HepG2 (cell line): ENCODE results near the gene ACSS1. TPM values are rescaled to one million over a fixed set of nuclear protein-coding genes. Genes with fewer than 3 reads are reported as not detected.

Experiments
- DPF2 ChIP-seq: sonication (generic); formaldehyde crosslinking; IDR thresholded peaks from 2 replicates; pipeline ENCODE4 v1.4.0; 2020; ENCODE audit warnings: mild to moderate bottlenecking, low read depth, missing genetic modification reagents, borderline replicate concordance
- KLF9 ChIP-seq: IDR thresholded peaks from 2 replicates; pipeline ENCODE4 v1.6.1; 2016; ENCODE audit warnings: low read depth
- TEAD3 ChIP-seq: optimal IDR thresholded peaks from 2 replicates; pipeline ENCODE3; 2016; ENCODE audit warnings: borderline replicate concordance
- ZNF337 ChIP-seq: sonication (generic); formaldehyde crosslinking; IDR thresholded peaks from 2 replicates; pipeline ENCODE4 v1.5.1; 2020; ENCODE audit warnings: missing genetic modification reagents, low read depth, mild to moderate bottlenecking, borderline replicate concordance
- ZNF546 ChIP-seq: sonication (generic); formaldehyde crosslinking; conservative IDR thresholded peaks from 2 replicates; pipeline ENCODE4 v1.8.1; 2023; ENCODE audit warnings: mild to moderate bottlenecking, missing genetic modification reagents
- ZNF567 ChIP-seq: sonication (generic); formaldehyde crosslinking; IDR thresholded peaks from 2 replicates; pipeline ENCODE4 v1.8.1; 2023; ENCODE audit warnings: mild to moderate bottlenecking, missing genetic modification reagents, borderline replicate concordance
- ZNF589 ChIP-seq: sonication (generic); formaldehyde crosslinking; conservative IDR thresholded peaks from 2 replicates; pipeline ENCODE4 v1.8.0; 2022; ENCODE audit warnings: mild to moderate bottlenecking, moderate library complexity, missing genetic modification reagents
- ZNF660 ChIP-seq: sonication (generic); formaldehyde crosslinking; IDR thresholded peaks from 2 replicates; pipeline ENCODE4 v1.5.1; 2020; ENCODE audit warnings: mild to moderate bottlenecking, low read depth, missing genetic modification reagents, borderline replicate concordance
- ZNF782 ChIP-seq: sonication (generic); formaldehyde crosslinking; IDR thresholded peaks from 2 replicates; pipeline ENCODE4 v1.4.0; 2020; ENCODE audit warnings: missing genetic modification reagents, mild to moderate bottlenecking, borderline replicate concordance
- ZNF788 ChIP-seq: sonication (generic); formaldehyde crosslinking; IDR thresholded peaks from 2 replicates; pipeline ENCODE4 v1.5.0; 2020; ENCODE audit warnings: mild to moderate bottlenecking, missing genetic modification reagents, borderline replicate concordance
- ZNF883 ChIP-seq: sonication (generic); formaldehyde crosslinking; IDR thresholded peaks from 2 replicates; pipeline ENCODE4 v1.5.1; 2020; ENCODE audit warnings: mild to moderate bottlenecking, missing genetic modification reagents; ENCODE audit errors: not compliant biosample characterization
- polyA plus RNA-seq, 8 experiments: library from polyadenylated mRNA; depleted of rRNA in 3 of 8; stranded (reverse) in 7 of 8; unstranded in 1 of 8; fragments of >200 nt; fragmentation: Illumina TruSeq in 4 of 8; extraction: Trizol in 4 of 8; gene quantifications; 2 replicates each; pipeline versions ENCODE4 v1.2.1 to v1.2.3, GENCODE V29; 2011 to 2016; ENCODE audit warnings: low read depth in 4 of 8, missing spikeins in 1 of 8, mixed read lengths in 1 of 8; ENCODE audit not compliant: insufficient read depth in 1 of 8
- total RNA-seq, 5 experiments: library from RNA; depleted of rRNA; stranded (reverse); fragments of >200 nt; fragmentation: Illumina TruSeq; extraction: Trizol; gene quantifications; 2 replicates each; pipeline ENCODE4 v1.2.3, GENCODE V29; 2016; ENCODE audit warnings: low read depth in 1 of 5
- TF ChIP-seq, protein P1 (sequence below): sonication (generic); formaldehyde crosslinking; IDR thresholded peaks from 2 replicates; pipeline ENCODE4 v1.5.1; 2020; ENCODE audit warnings: mild to moderate bottlenecking, missing genetic modification reagents, moderate library complexity
- TF ChIP-seq, protein P2 (sequence below): sonication (generic); formaldehyde crosslinking; IDR thresholded peaks from 2 replicates; pipeline ENCODE4 v1.5.0; 2020; ENCODE audit warnings: mild to moderate bottlenecking, missing genetic modification reagents, moderate library complexity
- TF ChIP-seq, protein P3 (sequence below): sonication (generic); formaldehyde crosslinking; IDR thresholded peaks from 2 replicates; pipeline ENCODE4 v1.5.0; 2020; ENCODE audit warnings: missing genetic modification reagents, mild to moderate bottlenecking, borderline replicate concordance
- TF ChIP-seq, protein P4 (sequence below), 2 experiments: sonication (generic) in 1 of 2; formaldehyde crosslinking in 1 of 2; IDR thresholded peaks; 2 replicates each; pipeline versions ENCODE4 v1.4.0 to v1.6.1; 2016 to 2020; ENCODE audit warnings: borderline replicate concordance in 1 of 2, low read depth in 1 of 2, mild to moderate bottlenecking in 1 of 2, missing genetic modification reagents in 1 of 2
- TF ChIP-seq, protein P5 (sequence below): IDR thresholded peaks from 2 replicates; pipeline ENCODE4 v1.6.1; 2016

The ACSS1 gene
- total and polyA plus RNA-seq, 2 of the 13 experiments (the other 11 are each of a cell fraction or from before 2014, with no cell fraction given): 15.2 to 41.6 TPM

DNA sequence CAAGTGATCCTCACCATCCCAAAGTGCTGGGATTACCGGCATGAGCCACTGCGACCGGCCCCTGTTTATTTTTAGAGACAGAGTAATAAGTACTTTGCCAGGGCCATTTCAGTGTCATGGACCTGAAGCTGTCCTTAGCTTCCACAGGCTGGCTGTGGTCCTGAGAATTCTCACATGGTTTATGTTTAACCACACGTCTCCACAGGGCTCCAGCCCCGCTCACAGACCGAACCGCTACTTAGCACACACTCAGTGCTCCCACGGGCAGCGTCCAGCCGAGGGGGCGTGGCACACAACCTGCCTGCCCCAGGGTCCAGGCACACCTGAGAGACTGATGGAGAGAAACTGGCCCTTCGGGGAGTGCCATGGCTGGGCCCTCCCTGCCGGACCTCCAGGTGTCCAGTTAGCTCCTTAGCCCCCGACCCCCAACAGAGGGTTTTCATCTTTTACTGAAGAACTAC is 11.7 kb downstream of the ACSS1 start (continued):
- TF ChIP-seq, protein P1, sequence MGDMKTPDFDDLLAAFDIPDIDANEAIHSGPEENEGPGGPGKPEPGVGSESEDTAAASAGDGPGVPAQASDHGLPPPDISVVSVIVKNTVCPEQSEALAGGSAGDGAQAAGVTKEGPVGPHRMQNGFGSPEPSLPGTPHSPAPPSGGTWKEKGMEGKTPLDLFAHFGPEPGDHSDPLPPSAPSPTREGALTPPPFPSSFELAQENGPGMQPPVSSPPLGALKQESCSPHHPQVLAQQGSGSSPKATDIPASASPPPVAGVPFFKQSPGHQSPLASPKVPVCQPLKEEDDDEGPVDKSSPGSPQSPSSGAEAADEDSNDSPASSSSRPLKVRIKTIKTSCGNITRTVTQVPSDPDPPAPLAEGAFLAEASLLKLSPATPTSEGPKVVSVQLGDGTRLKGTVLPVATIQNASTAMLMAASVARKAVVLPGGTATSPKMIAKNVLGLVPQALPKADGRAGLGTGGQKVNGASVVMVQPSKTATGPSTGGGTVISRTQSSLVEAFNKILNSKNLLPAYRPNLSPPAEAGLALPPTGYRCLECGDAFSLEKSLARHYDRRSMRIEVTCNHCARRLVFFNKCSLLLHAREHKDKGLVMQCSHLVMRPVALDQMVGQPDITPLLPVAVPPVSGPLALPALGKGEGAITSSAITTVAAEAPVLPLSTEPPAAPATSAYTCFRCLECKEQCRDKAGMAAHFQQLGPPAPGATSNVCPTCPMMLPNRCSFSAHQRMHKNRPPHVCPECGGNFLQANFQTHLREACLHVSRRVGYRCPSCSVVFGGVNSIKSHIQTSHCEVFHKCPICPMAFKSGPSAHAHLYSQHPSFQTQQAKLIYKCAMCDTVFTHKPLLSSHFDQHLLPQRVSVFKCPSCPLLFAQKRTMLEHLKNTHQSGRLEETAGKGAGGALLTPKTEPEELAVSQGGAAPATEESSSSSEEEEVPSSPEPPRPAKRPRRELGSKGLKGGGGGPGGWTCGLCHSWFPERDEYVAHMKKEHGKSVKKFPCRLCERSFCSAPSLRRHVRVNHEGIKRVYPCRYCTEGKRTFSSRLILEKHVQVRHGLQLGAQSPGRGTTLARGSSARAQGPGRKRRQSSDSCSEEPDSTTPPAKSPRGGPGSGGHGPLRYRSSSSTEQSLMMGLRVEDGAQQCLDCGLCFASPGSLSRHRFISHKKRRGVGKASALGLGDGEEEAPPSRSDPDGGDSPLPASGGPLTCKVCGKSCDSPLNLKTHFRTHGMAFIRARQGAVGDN (CRISPR knock-in tag): peak; percentile 69
- TF ChIP-seq, protein P2, sequence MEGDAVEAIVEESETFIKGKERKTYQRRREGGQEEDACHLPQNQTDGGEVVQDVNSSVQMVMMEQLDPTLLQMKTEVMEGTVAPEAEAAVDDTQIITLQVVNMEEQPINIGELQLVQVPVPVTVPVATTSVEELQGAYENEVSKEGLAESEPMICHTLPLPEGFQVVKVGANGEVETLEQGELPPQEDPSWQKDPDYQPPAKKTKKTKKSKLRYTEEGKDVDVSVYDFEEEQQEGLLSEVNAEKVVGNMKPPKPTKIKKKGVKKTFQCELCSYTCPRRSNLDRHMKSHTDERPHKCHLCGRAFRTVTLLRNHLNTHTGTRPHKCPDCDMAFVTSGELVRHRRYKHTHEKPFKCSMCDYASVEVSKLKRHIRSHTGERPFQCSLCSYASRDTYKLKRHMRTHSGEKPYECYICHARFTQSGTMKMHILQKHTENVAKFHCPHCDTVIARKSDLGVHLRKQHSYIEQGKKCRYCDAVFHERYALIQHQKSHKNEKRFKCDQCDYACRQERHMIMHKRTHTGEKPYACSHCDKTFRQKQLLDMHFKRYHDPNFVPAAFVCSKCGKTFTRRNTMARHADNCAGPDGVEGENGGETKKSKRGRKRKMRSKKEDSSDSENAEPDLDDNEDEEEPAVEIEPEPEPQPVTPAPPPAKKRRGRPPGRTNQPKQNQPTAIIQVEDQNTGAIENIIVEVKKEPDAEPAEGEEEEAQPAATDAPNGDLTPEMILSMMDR (CRISPR knock-in tag): peak; percentile 47
- TF ChIP-seq ZNF788 (peak; percentile 33; the same call in 1 of the 2 replicates), ZNF567 (CRISPR knock-in tag) (no peak), ZNF589 (CRISPR knock-in tag) (no peak), ZNF546 (CRISPR knock-in tag) (0 out of 2 replicates have a peak, but pooled peaks have one; percentile 40), DPF2 (CRISPR knock-in tag) (no peak), ZNF782 (no peak), ZNF337 (CRISPR knock-in tag) (no peak), ZNF660 (no peak), KLF9 (peak; percentile 98), TEAD3 (CRISPR knock-in tag) (peak; percentile 49), ZNF883 (CRISPR knock-in tag) (peak; percentile 55)
- TF ChIP-seq, protein P3, sequence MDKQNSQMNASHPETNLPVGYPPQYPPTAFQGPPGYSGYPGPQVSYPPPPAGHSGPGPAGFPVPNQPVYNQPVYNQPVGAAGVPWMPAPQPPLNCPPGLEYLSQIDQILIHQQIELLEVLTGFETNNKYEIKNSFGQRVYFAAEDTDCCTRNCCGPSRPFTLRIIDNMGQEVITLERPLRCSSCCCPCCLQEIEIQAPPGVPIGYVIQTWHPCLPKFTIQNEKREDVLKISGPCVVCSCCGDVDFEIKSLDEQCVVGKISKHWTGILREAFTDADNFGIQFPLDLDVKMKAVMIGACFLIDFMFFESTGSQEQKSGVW (CRISPR knock-in tag): no peak
- TF ChIP-seq, protein P4, sequence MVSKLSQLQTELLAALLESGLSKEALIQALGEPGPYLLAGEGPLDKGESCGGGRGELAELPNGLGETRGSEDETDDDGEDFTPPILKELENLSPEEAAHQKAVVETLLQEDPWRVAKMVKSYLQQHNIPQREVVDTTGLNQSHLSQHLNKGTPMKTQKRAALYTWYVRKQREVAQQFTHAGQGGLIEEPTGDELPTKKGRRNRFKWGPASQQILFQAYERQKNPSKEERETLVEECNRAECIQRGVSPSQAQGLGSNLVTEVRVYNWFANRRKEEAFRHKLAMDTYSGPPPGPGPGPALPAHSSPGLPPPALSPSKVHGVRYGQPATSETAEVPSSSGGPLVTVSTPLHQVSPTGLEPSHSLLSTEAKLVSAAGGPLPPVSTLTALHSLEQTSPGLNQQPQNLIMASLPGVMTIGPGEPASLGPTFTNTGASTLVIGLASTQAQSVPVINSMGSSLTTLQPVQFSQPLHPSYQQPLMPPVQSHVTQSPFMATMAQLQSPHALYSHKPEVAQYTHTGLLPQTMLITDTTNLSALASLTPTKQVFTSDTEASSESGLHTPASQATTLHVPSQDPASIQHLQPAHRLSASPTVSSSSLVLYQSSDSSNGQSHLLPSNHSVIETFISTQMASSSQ (IDR thresholded peaks at IDR 0.05; ENCODE audit: low read depth): peak; percentile 72; the same call in 1 of the 2 replicates
- TF ChIP-seq, protein P4 (CRISPR knock-in tag; IDR thresholded peaks at IDR 0.05; ENCODE audit: borderline replicate concordance): peak; percentile 78; the same call in 1 of the 2 replicates
- TF ChIP-seq, protein P5, sequence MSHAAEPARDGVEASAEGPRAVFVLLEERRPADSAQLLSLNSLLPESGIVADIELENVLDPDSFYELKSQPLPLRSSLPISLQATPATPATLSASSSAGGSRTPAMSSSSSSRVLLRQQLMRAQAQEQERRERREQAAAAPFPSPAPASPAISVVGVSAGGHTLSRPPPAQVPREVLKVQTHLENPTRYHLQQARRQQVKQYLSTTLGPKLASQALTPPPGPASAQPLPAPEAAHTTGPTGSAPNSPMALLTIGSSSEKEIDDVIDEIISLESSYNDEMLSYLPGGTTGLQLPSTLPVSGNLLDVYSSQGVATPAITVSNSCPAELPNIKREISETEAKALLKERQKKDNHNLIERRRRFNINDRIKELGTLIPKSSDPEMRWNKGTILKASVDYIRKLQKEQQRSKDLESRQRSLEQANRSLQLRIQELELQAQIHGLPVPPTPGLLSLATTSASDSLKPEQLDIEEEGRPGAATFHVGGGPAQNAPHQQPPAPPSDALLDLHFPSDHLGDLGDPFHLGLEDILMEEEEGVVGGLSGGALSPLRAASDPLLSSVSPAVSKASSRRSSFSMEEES (CRISPR knock-in tag): no peak
